OCI-LY3 (cell line): Measurements from ENCODE around the gene APBB1IP.

Experiments
- EZH2phosphoT487 ChIP-seq: fragments of 200-600 bp; shearing (Covaris generic); IDR thresholded peaks from 2 replicates; pipeline ENCODE4 v1.6.1; 2018; ENCODE audit warnings: antibody characterized with exemption, mixed run types, low read depth
- TF ChIP-seq, protein P1 (sequence below): fragments of 200-600, 300-600 bp; sonication (generic); IDR thresholded peaks from 2 replicates; pipeline ENCODE4 v1.5.1; 2014; ENCODE audit warnings: antibody characterized with exemption, low read length, low read depth

DNA sequence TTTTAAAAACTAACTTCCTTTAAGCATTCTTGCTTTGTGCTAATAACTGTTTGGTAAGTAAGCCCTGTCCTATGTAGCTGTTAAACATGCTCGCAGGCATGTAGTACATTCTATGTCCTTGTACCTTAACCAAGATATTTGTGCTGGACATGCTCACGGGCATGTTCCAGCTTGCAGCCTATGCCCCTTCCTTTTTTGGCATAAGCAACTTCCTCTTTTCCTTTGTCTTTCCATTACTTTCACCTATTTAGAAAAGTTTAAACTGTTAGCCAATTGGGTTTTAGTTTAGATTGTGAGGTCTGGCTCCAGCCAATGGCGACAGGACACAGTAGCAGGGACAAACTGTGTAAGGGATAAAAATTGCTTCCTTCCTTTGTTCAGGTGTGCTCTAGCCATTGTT is 14.4 kb upstream of the APBB1IP start:
- TF ChIP-seq, protein P1, sequence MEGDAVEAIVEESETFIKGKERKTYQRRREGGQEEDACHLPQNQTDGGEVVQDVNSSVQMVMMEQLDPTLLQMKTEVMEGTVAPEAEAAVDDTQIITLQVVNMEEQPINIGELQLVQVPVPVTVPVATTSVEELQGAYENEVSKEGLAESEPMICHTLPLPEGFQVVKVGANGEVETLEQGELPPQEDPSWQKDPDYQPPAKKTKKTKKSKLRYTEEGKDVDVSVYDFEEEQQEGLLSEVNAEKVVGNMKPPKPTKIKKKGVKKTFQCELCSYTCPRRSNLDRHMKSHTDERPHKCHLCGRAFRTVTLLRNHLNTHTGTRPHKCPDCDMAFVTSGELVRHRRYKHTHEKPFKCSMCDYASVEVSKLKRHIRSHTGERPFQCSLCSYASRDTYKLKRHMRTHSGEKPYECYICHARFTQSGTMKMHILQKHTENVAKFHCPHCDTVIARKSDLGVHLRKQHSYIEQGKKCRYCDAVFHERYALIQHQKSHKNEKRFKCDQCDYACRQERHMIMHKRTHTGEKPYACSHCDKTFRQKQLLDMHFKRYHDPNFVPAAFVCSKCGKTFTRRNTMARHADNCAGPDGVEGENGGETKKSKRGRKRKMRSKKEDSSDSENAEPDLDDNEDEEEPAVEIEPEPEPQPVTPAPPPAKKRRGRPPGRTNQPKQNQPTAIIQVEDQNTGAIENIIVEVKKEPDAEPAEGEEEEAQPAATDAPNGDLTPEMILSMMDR: no peak
- no peak for TF ChIP-seq EZH2phosphoT487
